CD4-positive, alpha-beta memory T cell (primary cell): Measurements from ENCODE around the gene AKAP13. TPM values are rescaled to one million over a fixed set of nuclear protein-coding genes. Genes with fewer than 3 reads are reported as not detected.

Experiments used
- CTCF ChIA-PET: fragments of 350-600 bp; sonication (Branson Sonifier 250); formaldehyde crosslinking; loops from one replicate; lab custom pipeline; 2021; ENCODE audit warnings: inconsistent platforms; ENCODE audit not compliant: partially characterized antibody; lab: Charles Lee
- POLR2A ChIA-PET: fragments of 350-600 bp; sonication (Branson Sonifier 250); formaldehyde crosslinking; loops from one replicate; lab custom pipeline; 2021; ENCODE audit not compliant: partially characterized antibody; lab: Charles Lee
- DNase-seq, 5 donors: peaks; one replicate each; pipeline versions ENCODE4 v3.0.0 to v3.0.0-alpha.2; 2020 to 2022; ENCODE audit warnings: mixed read lengths in 1 of 5
- H3K27ac ChIP-seq: one replicate; pipeline ENCODE4 v1.7.0; 2013; ENCODE audit warnings: low read depth, low read length
- H3K27me3 ChIP-seq: 2 replicates; pipeline ENCODE4 v1.7.0; 2013; ENCODE audit warnings: mild to moderate bottlenecking, low read length, moderate library complexity; ENCODE audit not compliant: insufficient read depth
- H3K36me3 ChIP-seq: 2 replicates; pipeline ENCODE4 v1.7.0; 2013; ENCODE audit warnings: mild to moderate bottlenecking, low read length, moderate library complexity; ENCODE audit not compliant: insufficient read depth
- H3K4me1 ChIP-seq: 2 replicates; pipeline ENCODE4 v1.7.0; 2013; ENCODE audit warnings: mild to moderate bottlenecking, low read length, moderate library complexity; ENCODE audit not compliant: insufficient read depth
- H3K4me3 ChIP-seq, 2 donors: one replicate each; pipeline ENCODE4 v1.7.0; 2013; ENCODE audit warnings: low read length in 2 of 2, mild to moderate bottlenecking in 1 of 2
- H3K9me3 ChIP-seq, 2 donors: one replicate each; pipeline ENCODE4 v1.7.0; 2013; ENCODE audit warnings: low read length in 2 of 2, control low read depth in 1 of 2; ENCODE audit not compliant: control insufficient read depth in 1 of 2
- H3K27ac Mint-ChIP-seq, 7 donors: one replicate each; pipeline ENCODE4 v1.8.0; 2020 to 2021; ENCODE audit warnings: mixed read lengths in 7 of 7, mild to moderate bottlenecking in 6 of 7, inconsistent platforms in 3 of 7, moderate library complexity in 3 of 7
- H3K27me3 Mint-ChIP-seq, 2 donors: one replicate each; pipeline ENCODE4 v1.8.0; 2020 to 2021; ENCODE audit warnings: mixed read lengths in 2 of 2
- H3K36me3 Mint-ChIP-seq, 2 donors: one replicate each; pipeline ENCODE4 v1.8.0; 2020 to 2021; ENCODE audit warnings: mixed read lengths in 2 of 2, inconsistent platforms in 1 of 2, mild to moderate bottlenecking in 1 of 2
- H3K4me1 Mint-ChIP-seq, 4 donors: one replicate each; pipeline ENCODE4 v1.8.0; 2020 to 2021; ENCODE audit warnings: mixed read lengths in 4 of 4, mild to moderate bottlenecking in 1 of 4
- H3K4me3 Mint-ChIP-seq, 8 donors: one replicate each; pipeline ENCODE4 v1.8.0; 2020 to 2021; ENCODE audit warnings: mixed read lengths in 8 of 8, mild to moderate bottlenecking in 7 of 8, moderate library complexity in 6 of 8, inconsistent platforms in 3 of 8
- H3K9me3 Mint-ChIP-seq, 8 donors: one replicate each; pipeline ENCODE4 v1.8.0; 2020 to 2021; ENCODE audit warnings: mixed read lengths in 8 of 8, mild to moderate bottlenecking in 5 of 8, inconsistent platforms in 3 of 8, moderate library complexity in 1 of 8
- intact Hi-C: fragments of 100-400 bp; cut with micrococcal nuclease; formaldehyde crosslinking; loops from one replicate; pipeline ENCODE4 v1.15.1; 2023
- polyA plus RNA-seq, 2 donors: library from polyadenylated mRNA; unstranded; fragments of 300-500 nt; fragmentation: Illumina TruSeq; gene quantifications; one replicate each; pipeline ENCODE4 v1.2.3, GENCODE V29; 2021
- total RNA-seq, 2 experiments: library from RNA; stranded (reverse); gene quantifications; one replicate each; pipeline ENCODE4 v1.2.3, GENCODE V29; 2021

The AKAP13 gene
- total and polyA plus RNA-seq, 4 experiments from 2014 or later, result 68.7 to 319 (median 247) TPM

GRCh38 chr15:85725564-85725963, 345.2 kb downstream of the AKAP13 start:
- Histone ChIP-seq H3K4me3 (no peak overlapping the region), H3K36me3 (peaks cover 83% of the 10 kb centered on the region), H3K27me3 (no peaks in the 10 kb centered on the region), H3K4me1 (peaks cover 53% of the 10 kb centered on the region), H3K27ac (peak overlapping the region; percentile 12), H3K9me3 (no peaks in the 10 kb centered on the region)
- DNase-seq, result no peak
- Mint-ChIP-seq H3K27me3 (no peaks in the 10 kb centered on the region), H3K4me1 (peaks cover 42 to 52% (median 47%) of the 10 kb centered on the region in 4 donors), H3K9me3 (peaks cover 0 to 3% (median 0%) of the 10 kb centered on the region in 8 donors), H3K4me3 (no peak overlapping the region), H3K27ac (peak overlapping the region; percentile 44 to 97 (median 81)), H3K36me3 (peaks cover 70 to 90% of the 10 kb centered on the region in 2 donors)
- ChIA-PET POLR2A (interaction anchor here (1.1 to 2.4 kb wide), 4 partner anchors 23 to 107 kb away, joined by 3 to 12 read pairs (median 6); partner anchors contain the start of gene KLHL25), CTCF (interaction anchor here (0.6 to 9.8 kb wide), 5 partner anchors 14 to 429 kb away, joined by 3 to 152 read pairs (median 3); no protein-coding TSS in a partner anchor)
- intact Hi-C loops, result loop anchor here (2.0 kb wide), 1 partner anchor 19 kb away; no protein-coding TSS in a partner anchor

- H3K9me3 Mint-ChIP-seq, result peaks cover 0 to 3% (median 0%) of the 10 kb centered on the region in 8 donors
- no peak overlapping the region for H3K4me3 ChIP-seq
Measured at GRCh38 chr15:85726454-85726853, 346.1 kb downstream of the AKAP13 start.

GRCh38 chr15:85727068-85727467, 346.7 kb downstream of the AKAP13 start:
- peaks cover 83% of the 10 kb centered on the region for H3K36me3 ChIP-seq
- Mint-ChIP-seq H3K36me3 (peaks cover 69 to 88% of the 10 kb centered on the region in 2 donors), H3K27me3 (no peaks in the 10 kb centered on the region), H3K9me3 (peaks cover 0 to 3% (median 0%) of the 10 kb centered on the region in 8 donors), H3K4me3 (no peak overlapping the region), H3K27ac (peak overlapping the region in 5 of 7 donors; percentile 26 to 85 (median 70)), H3K4me1 (peaks cover 32 to 42% (median 35%) of the 10 kb centered on the region in 4 donors)
- no peaks in the 10 kb centered on the region for H3K27me3 ChIP-seq
- H3K4me1 ChIP-seq, result peaks cover 38% of the 10 kb centered on the region
- no peaks in the 10 kb centered on the region for H3K9me3 ChIP-seq
- no peak overlapping the region for H3K4me3 ChIP-seq
- intact Hi-C loops, result no loop called here
- no peak overlapping the region for H3K27ac ChIP-seq
- no peak for DNase-seq
- CTCF ChIA-PET, result interaction anchor here (9.8 kb wide), 1 partner anchor 113 kb away, joined by 152 read pairs; no protein-coding TSS in a partner anchor
- POLR2A ChIA-PET, result interaction anchor here (1.3 to 1.4 kb wide), 2 partner anchors 9 to 22 kb away, joined by 3 read pairs; no protein-coding TSS in a partner anchor

More at GRCh38 chr15:85726454-85726853, 346.1 kb downstream of the AKAP13 start:
- no peaks in the 10 kb centered on the region for H3K9me3 ChIP-seq
- no peaks in the 10 kb centered on the region for H3K27me3 ChIP-seq
- ChIA-PET CTCF (interaction anchor here (9.8 kb wide), 1 partner anchor 114 kb away, joined by 152 read pairs; no protein-coding TSS in a partner anchor), POLR2A (interaction anchor here (0.6 to 1.1 kb wide), 3 partner anchors 19 to 79 kb away, joined by 3 read pairs; partner anchors contain the start of gene KLHL25)
- peak overlapping the region; percentile 44 to 83 (median 68) for H3K27ac Mint-ChIP-seq
- no peaks in the 10 kb centered on the region for H3K27me3 Mint-ChIP-seq
- peaks cover 38 to 48% (median 40%) of the 10 kb centered on the region in 4 donors for H3K4me1 Mint-ChIP-seq
- peaks cover 71 to 90% of the 10 kb centered on the region in 2 donors for H3K36me3 Mint-ChIP-seq
- peaks cover 44% of the 10 kb centered on the region for H3K4me1 ChIP-seq
- H3K36me3 ChIP-seq, result peaks cover 83% of the 10 kb centered on the region
- no peak for DNase-seq
- intact Hi-C loops, result no loop called here
- H3K4me3 Mint-ChIP-seq, result no peak overlapping the region
- no peak overlapping the region for H3K27ac ChIP-seq

GRCh38 chr15:85730001-85730820, 349.8 kb downstream of the AKAP13 start:
- H3K9me3 Mint-ChIP-seq, result peaks cover 0 to 20% (median 7%) of the 10 kb centered on the region in 8 donors
- H3K4me1 Mint-ChIP-seq, result peaks cover 9 to 16% (median 14%) of the 10 kb centered on the region in 4 donors
- ChIA-PET CTCF (interaction anchor here (0.6 to 9.8 kb wide), 27 partner anchors 10 to 188 kb away, joined by 3 to 152 read pairs (median 3); no protein-coding TSS in a partner anchor), POLR2A (interaction anchor here (0.6 to 1.1 kb wide), 5 partner anchors 39 to 111 kb away, joined by 3 to 4 read pairs (median 3); no protein-coding TSS in a partner anchor)
- H3K27me3 Mint-ChIP-seq, result no peaks in the 10 kb centered on the region
- Histone ChIP-seq H3K4me1 (peaks cover 9% of the 10 kb centered on the region), H3K9me3 (no peaks in the 10 kb centered on the region), H3K36me3 (peaks cover 86% of the 10 kb centered on the region), H3K27me3 (no peaks in the 10 kb centered on the region), H3K4me3 (no peak overlapping the region), H3K27ac (no peak overlapping the region)
- intact Hi-C loops, result loop anchor here (1.0 to 2.0 kb wide), 4 partner anchors 63 to 243 kb away; no protein-coding TSS in a partner anchor
- H3K4me3 Mint-ChIP-seq, result no peak overlapping the region
- peak; percentile 61 to 68 (median 64) for DNase-seq
- peaks cover 80 to 83% of the 10 kb centered on the region in 2 donors for H3K36me3 Mint-ChIP-seq
- peak overlapping the region; percentile 43 to 92 (median 83) for H3K27ac Mint-ChIP-seq

GRCh38 chr15:85733416-85733815, 353.0 kb downstream of the AKAP13 start:
- intact Hi-C loops, result no loop called here

GRCh38 chr15:85737061-85737460, 356.7 kb downstream of the AKAP13 start:
- H3K27me3 ChIP-seq, result no peaks in the 10 kb centered on the region
- Mint-ChIP-seq H3K36me3 (peaks cover 61 to 82% of the 10 kb centered on the region in 2 donors), H3K9me3 (peaks cover 0 to 20% (median 6%) of the 10 kb centered on the region in 8 donors), H3K4me1 (peaks cover 0 to 8% (median 3%) of the 10 kb centered on the region in 4 donors), H3K4me3 (no peak overlapping the region), H3K27ac (peak overlapping the region in 3 of 7 donors; percentile 12 to 56 (median 29)), H3K27me3 (no peaks in the 10 kb centered on the region)
- POLR2A ChIA-PET, result interaction anchor here (1.0 kb wide), 1 partner anchor 13 kb away, joined by 4 read pairs; no protein-coding TSS in a partner anchor
- no peaks in the 10 kb centered on the region for H3K9me3 ChIP-seq
- peaks cover 77% of the 10 kb centered on the region for H3K36me3 ChIP-seq
- CTCF ChIA-PET, result interaction anchor here (2.4 kb wide), 1 partner anchor 103 kb away, joined by 13 read pairs; no protein-coding TSS in a partner anchor
- no peak for DNase-seq
- no peak overlapping the region for H3K27ac ChIP-seq
- no peak overlapping the region for H3K4me3 ChIP-seq
- no peaks in the 10 kb centered on the region for H3K4me1 ChIP-seq
- intact Hi-C loops, result no loop called here

More at GRCh38 chr15:85733416-85733815, 353.0 kb downstream of the AKAP13 start:
- ChIA-PET CTCF (interaction anchor here (0.7 to 2.4 kb wide), 5 partner anchors 76 to 109 kb away, joined by 3 to 9 read pairs (median 4); no protein-coding TSS in a partner anchor), POLR2A (interaction anchor here (0.8 to 0.9 kb wide), 2 partner anchors 10 to 16 kb away, joined by 3 read pairs; no protein-coding TSS in a partner anchor)
- Histone ChIP-seq H3K27ac (no peak overlapping the region), H3K4me3 (no peak overlapping the region), H3K27me3 (no peaks in the 10 kb centered on the region), H3K36me3 (peaks cover 85% of the 10 kb centered on the region), H3K4me1 (peaks cover 9% of the 10 kb centered on the region), H3K9me3 (no peaks in the 10 kb centered on the region)
- H3K4me1 Mint-ChIP-seq, result peaks cover 9 to 16% (median 14%) of the 10 kb centered on the region in 4 donors
- no peaks in the 10 kb centered on the region for H3K27me3 Mint-ChIP-seq
- peaks cover 65 to 84% of the 10 kb centered on the region in 2 donors for H3K36me3 Mint-ChIP-seq
- peak overlapping the region in 5 of 7 donors; percentile 16 to 90 (median 76) for H3K27ac Mint-ChIP-seq
- no peak for DNase-seq
- peak overlapping the region in 1 of 8 donors; percentile 32 for H3K4me3 Mint-ChIP-seq
- H3K9me3 Mint-ChIP-seq, result peaks cover 0 to 20% (median 7%) of the 10 kb centered on the region in 8 donors
